AG20443 (cell line): ENCODE measurements around the gene ARHGDIG.
"Not testable (repeated sequence)": the region's sequence is repeated elsewhere in the genome, so short reads cannot be mapped to it uniquely, and the experiment has no call there.

Source experiments
- DNase-seq: peaks from one replicate; pipeline ENCODE4 v3.0.0; 2012; ENCODE audit warnings: low spot score, mixed read lengths

The ARHGDIG gene

DNA sequence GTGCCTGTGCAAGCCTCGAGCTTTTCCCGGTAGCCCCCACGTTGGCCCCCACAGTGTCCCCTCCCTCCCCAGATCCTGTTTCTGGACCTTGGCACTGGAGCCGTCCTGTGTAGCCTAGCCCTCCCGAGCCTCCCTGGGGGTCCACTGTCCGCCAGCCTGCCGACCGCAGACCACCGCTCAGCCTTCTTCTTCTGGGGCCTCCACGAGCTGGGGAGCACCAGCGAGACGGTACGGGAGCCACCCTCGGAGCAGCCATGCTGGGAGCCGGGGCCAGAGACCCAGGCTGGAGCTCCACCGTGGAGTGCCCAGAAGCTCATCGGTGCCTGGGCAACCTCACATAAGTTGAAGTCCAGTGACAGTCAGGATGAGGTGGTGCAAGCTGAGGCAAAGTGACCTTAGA is 16.4 kb upstream of the ARHGDIG start:
- DNase-seq: no peak

GRCh38 chr16:264440-264951 is 15.9 kb upstream of the ARHGDIG start:
- no peak for DNase-seq

- no peak for DNase-seq
Observed at GRCh38 chr16:265002-265529, 15.3 kb upstream of the ARHGDIG start.

GRCh38 chr16:265711-266110 is 14.7 kb upstream of the ARHGDIG start:
- no peak for DNase-seq

DNA sequence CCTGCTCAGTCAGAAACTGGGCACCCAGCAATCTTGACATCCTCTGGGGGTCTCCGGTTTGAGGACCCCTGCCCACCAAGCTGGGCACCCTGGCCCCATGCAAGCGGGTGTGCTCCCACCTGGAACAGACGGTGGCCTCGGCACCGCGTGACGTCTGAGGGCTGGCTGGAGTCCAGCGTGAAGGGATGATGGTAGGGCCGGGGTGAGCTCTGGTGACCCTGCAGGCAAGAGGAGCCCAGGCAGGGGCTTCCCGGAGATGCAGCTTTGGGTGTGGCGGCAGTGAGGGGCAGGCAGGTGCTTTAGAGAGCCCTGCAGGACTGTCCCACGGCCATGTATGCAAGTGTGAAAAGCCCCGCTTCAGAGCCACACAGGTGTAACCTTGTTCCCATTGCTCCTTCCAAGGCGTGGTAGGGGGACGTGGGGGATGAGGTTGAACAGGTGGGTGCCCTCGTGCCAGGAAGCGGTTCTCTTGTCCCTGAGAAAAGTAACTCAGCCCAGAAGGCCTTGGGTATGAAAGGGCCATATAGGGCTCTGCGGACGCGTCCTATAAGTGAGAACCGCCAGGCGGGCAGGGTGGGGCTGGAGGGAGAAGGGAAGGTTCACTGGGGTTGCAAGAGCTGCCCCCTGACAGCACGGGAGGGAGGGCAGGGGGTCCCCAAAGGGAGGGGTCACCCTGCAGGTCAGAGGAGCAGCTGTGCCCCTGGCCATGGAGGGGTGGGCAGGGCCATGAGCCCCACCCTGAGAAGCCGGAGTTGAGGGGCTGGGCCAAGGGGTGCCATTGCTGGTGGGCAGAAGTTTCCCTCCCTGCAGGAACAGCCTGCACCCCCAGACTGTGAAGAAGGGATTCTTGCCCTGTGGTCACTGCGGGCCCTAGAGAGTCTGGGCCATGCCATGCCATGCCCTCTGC is 13.9 kb upstream of the ARHGDIG start:
- DNase-seq: no peak

DNA sequence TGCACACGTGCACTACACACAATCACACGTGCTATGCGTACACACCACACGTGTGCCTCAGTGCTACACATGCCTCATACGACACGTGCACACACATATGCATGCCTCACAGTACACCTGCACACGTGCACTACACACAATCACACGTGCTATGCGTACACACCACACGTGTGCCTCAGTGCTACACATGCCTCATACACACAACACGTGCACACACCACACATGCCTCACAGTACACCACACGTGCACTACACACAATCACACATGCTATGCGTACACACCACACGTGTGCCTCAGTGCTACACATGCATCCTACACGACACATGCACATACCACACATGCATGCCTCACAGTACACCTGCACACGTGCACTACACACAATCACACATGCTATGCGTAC is 12.8 kb upstream of the ARHGDIG start:
- not testable (repeated sequence) for DNase-seq

DNA sequence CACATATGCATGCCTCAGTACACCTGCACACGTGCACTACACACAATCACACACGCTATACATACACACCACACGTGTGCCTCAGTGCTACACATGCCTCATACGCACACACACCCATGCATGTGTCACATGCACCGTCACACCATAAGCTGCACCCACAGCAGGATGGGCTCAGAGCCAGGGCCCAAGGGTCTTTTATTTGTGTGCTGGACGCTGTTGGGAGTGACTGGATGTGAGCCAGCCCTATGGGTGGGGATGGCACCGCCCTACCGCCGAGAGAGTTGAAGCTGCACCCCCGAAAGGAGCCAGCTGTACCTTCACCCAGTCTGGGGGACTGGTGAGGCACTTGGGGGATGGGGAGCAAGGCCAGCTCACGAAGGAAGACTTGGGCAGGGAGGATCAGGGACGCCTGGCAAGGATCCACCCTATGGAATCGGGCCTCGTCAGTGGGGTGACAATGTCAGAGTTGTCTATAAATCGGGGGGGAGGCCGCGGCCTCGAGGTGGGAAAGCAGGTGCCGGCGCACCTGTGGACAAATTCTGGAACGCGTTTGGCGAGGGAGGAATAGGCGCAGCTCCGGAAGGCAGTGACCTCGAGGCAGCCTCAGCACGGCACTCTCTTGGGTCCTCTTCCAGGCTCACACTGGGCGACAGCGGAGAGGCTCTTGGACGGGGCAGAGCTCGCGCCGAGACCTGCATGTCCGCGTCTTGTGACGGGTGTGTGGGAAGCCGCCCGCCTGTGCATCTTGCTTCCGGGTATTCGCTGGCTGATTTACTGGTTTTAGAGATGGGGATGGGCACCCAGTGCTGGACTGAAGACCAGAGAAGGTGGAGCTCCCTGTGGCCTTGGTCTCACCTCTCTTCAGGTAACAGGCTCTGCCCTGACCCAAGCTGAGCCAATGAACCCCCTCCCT is 12.0 kb upstream of the ARHGDIG start:
- no peak for DNase-seq

DNA sequence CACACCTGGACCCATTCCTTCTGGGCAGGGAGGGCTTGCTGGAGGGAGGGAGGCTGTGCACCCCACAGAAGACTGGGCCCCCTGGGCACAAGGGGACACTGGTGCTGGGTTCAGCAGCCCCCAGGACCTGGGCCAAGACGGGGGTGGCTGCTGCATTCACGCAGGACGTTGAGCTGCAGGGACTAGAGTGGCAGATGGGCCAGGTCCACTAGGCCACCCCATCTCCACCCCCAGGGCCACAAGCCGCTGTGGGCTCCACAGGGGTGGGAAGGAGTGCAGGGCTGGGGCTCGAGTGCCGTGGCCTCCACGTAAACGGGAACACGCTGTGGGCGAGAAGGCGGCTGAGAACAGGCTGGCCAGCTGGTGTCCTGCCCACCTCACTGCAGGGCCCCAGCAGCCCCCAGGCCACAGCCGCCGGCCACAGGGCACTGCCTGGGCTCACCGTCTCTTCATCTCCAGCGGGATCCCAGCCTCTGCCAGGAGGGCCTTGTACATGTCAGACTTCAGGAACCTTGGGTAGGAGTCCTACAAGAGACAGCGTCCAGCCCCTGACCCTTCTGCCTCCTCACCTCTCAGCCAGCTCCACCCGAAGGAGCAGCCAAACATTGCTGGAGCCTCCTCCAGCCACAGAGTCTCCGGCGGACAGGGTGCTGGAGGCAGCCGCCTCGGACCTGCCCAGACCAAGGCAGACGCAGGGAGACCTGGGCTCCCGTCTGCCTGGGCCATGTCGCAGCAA is 11.2 kb upstream of the ARHGDIG start:
- DNase-seq: no peak

- DNase-seq: no peak
Observed at GRCh38 chr16:270381-271255, 9.8 kb upstream of the ARHGDIG start.

GRCh38 chr16:272633-273546 is 7.5 kb upstream of the ARHGDIG start:
- no peak for DNase-seq

DNA sequence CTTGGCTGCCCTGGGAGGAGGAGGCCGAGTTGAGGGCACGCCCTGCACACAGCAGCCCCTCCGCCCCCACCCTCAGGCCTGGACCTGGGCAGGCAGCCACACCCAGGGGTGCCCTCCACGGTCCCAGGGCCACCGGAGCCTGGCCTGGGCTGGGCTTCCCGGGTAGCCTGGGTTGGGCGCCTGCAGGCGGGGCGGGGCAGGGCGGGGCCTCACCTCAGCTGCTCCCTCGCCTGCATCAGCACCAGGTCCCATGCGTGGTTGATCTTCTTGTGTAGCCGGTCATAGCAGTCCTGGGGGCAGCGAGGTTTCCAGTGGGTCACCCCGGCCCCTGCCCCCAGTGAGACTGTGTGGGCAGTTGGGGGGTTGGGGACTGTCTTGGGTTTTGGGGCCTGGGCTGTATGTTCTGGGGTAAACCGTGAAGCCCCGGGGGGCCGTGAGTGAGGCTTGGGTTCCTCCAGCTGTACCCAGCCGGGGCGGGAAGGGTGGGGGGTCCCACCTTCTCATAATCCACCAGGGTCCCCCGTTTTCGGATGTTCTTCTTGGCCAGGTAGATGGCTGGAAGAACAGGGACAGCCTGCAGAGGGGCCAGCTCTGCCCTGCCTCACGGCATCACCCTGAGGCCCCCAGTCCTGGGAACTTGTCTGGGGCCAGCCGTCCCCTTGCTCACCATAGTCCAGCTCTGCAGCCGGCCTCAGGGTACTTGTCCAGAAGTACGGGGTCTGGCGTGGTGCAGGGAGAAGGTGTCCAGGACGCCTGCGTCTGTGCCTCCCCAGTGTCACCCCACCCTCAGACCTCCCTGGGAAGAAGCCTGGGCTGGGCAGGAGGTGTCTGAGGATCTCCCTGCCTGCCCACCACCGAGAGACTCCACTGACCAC is 6.6 kb upstream of the ARHGDIG start:
- no peak for DNase-seq

DNA sequence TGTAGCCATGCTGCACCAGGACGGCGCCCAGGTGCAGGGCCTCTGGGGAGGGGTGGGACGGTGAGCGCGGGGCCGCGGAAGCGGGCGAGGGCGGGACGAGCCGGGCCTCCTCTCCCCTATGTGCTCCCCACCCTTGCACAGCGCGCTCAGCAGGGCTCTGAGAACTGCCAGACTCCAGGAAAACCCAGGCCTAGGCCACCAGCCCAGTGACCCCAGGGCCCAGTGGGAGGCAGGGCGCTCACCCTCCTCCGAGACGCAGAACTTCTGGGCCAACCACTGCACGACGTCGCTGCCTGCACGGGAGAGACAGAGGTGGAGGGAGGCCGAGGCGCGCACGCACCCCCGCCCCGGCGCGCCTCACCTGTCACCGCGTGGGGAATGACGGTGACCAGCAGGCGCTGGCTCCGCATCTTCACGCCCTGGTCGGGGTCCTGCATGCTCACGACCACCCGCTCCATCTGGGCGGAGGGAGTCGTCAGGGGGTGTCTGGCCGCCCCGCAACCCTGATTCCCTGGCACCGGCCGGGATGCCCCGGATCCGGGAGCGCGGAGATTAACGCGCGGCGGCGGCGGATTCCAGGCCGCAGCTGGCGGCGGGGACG is 5.2 kb upstream of the ARHGDIG start:
- peak; percentile 50 for DNase-seq

GRCh38 chr16:275786-276232 is 4.6 kb upstream of the ARHGDIG start, which contains the start of gene RGS11:
Gene RGS11, minus strand, starts transcription at chr16:275944. Its CDS starts 33 bp downstream, at chr16:275911.
- DNase-seq: peak; percentile 75

DNA sequence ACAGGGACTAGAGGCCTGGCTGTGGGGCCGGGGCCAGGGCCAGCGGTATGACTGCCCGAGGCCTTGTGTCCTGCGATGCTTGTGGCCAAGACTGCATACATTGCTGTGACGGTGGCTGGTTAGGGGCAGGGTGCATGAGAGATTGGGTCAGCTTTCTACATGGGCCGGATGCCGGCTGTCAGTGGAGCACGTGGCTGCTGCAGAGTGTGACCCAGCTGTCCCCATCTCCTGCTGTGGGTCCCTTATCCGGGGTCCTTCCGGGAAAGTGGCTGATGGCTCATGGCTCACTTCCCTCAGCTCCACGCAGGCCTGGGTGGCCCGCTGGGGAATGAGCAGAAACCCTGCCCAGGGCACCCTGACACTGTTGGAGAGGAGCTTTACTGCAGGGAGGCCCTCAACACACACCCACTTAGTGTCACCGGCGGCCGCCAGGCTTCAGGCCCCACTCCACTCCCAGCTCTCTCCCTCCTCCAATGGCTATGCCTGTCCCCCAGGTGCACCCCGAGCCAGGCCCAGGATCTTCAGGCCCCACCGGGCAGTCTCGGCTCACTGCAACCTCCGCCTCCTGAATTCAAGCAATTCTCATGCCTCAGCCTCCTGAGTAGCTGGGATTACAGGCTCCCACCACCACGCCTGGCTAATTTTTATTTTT is 3.8 kb upstream of the ARHGDIG start:
- DNase-seq: no peak

DNA sequence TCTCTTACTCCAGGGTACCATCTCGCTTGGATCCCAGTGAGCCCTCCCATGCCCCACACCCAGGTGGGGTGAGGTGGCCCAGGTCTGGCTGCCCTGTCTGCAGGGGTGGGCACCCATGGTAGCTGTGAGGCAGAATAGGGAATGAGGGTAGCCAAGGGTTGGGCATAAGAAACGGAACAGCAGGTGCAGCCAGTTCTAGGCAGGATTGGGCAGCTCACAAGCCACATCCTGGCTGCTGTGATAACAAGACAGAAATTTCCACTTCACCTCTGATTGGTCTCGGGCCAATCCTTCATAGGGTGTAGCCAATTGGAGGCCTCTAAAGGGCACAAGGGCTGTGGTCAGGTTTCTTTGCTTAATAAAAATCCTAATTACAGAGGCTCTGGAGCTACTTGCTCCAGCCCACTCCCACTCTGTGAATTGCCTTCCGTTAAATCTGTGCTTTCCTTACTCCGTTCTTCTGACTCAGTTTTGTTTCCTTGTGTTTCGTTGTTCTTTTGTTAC is 1.5 kb upstream of the ARHGDIG start:
- no peak for DNase-seq

- DNase-seq: no peak
Observed at GRCh38 chr16:279531-279930, 860 bp upstream of the ARHGDIG start.

- DNase-seq: no peak
Observed at GRCh38 chr16:280005-280460, 358 bp upstream of the ARHGDIG start.
